Retinal pigment epithelial cell (primary cell): Measurements from ENCODE around the gene ARHGAP27.

Source experiments
- DNase-seq: peaks from one replicate; pipeline ENCODE4 v3.0.0-alpha.2; 2010; ENCODE audit warnings: low read depth
- H3K4me3 ChIP-seq: 2 replicates; pipeline ENCODE4 v1.5.1; 2011; ENCODE audit warnings: mild to moderate bottlenecking, low read length, control low read depth, moderate library complexity
- TF ChIP-seq, protein P1 (sequence below): conservative IDR thresholded peaks from 2 replicates; pipeline ENCODE4 v1.5.1; 2011; ENCODE audit warnings: low read depth, low read length, control low read depth, inconsistent platforms

The ARHGAP27 gene

GRCh38 chr17:45389354-45389753, 43.3 kb downstream of the ARHGAP27 start:
- TF ChIP-seq, protein P1, sequence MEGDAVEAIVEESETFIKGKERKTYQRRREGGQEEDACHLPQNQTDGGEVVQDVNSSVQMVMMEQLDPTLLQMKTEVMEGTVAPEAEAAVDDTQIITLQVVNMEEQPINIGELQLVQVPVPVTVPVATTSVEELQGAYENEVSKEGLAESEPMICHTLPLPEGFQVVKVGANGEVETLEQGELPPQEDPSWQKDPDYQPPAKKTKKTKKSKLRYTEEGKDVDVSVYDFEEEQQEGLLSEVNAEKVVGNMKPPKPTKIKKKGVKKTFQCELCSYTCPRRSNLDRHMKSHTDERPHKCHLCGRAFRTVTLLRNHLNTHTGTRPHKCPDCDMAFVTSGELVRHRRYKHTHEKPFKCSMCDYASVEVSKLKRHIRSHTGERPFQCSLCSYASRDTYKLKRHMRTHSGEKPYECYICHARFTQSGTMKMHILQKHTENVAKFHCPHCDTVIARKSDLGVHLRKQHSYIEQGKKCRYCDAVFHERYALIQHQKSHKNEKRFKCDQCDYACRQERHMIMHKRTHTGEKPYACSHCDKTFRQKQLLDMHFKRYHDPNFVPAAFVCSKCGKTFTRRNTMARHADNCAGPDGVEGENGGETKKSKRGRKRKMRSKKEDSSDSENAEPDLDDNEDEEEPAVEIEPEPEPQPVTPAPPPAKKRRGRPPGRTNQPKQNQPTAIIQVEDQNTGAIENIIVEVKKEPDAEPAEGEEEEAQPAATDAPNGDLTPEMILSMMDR, result no peak
- no peak overlapping the region for H3K4me3 ChIP-seq
- no peak for DNase-seq

GRCh38 chr17:45388604-45389325, 43.9 kb downstream of the ARHGAP27 start:
- TF ChIP-seq, protein P1, result no peak
- no peak for DNase-seq

DNA sequence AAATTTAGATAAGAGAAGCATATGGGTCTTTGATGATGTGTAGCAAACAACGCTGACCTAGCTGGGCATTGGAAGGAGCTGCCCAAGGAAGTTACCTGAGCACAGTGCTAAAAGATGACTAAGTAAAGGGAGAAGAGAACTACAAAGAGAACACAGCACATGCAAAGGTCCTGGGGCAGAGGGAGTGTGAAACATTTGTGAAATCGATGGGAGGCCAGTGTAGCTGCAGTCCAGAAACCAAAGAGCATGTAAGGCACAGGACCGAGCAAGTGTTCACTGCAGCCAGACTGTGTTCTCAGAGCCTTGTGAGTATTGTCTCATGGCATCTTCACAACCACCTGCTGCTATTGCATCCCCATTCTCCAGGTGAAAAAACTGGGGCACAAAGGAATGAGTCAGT, 44.9 kb downstream of the ARHGAP27 start:
- no peak for DNase-seq
- H3K4me3 ChIP-seq, result no peak overlapping the region
- TF ChIP-seq, protein P1, result no peak

More at GRCh38 chr17:45388604-45389325, 43.9 kb downstream of the ARHGAP27 start:
- H3K4me3 ChIP-seq, result no peak overlapping the region

DNA sequence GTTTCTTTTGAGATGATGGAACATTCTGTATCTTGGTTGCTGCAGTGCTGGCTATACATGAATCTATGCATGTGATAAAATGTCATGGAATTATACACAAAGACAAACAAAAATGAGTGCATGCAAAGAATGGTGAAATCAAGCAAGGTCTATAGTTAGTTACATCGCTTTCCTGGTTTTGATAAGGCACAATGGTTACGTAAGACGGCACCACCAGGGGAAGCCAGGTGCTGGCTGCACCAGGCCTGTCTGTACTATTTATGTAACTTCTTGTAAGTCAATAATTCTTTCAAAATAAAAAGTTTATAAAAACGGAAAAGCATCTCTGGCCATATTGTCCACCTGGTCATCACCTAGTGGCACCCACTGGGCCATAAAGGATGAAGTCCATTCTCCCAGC, 46.5 kb downstream of the ARHGAP27 start:
- no peak overlapping the region for H3K4me3 ChIP-seq
- no peak for DNase-seq
- TF ChIP-seq, protein P1, result no peak

GRCh38 chr17:45385331-45385997, 47.2 kb downstream of the ARHGAP27 start:
- TF ChIP-seq, protein P1, result peak; percentile 99
- DNase-seq, result peak; percentile 18
- H3K4me3 ChIP-seq, result no peak overlapping the region

DNA sequence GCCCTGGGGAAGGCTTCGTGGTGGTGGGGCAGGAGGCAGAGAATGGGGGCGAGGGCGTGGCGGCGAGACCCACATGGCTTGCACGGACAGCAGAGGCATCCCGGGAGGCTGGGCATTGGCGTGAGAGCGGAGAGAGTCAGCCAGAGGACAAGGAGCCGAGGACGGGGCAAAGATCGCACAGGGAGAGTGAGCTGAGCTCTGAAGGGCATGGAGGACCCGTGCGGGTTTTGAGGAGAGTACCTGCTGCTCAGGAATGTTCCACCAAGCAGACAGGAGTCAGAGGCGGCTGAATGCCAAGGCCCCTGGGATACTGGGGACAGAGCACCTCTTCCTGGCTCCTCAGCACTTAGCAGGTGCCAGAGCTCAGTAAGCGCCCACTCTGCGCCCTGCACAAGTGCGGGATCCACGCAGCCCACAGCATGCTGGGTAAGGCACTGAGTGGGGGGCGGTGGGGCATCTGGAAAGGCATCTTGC, 47.8 kb downstream of the ARHGAP27 start:
- TF ChIP-seq, protein P1, result no peak
- H3K4me3 ChIP-seq, result no peak overlapping the region
- DNase-seq, result no peak
